HG02840 (cell line): ENCODE measurements around the gene ARFGEF2.

Experiments
- ATAC-seq: cut with Tn5 transposase; IDR thresholded peaks from one replicate; pipeline ENCODE4 v1.9.1; 2021; ENCODE audit warnings: mild to moderate bottlenecking, moderate library complexity, moderate number of reproducible peaks; ENCODE audit not compliant: unreplicated experiment, low FRiP score

Gene ARFGEF2

DNA sequence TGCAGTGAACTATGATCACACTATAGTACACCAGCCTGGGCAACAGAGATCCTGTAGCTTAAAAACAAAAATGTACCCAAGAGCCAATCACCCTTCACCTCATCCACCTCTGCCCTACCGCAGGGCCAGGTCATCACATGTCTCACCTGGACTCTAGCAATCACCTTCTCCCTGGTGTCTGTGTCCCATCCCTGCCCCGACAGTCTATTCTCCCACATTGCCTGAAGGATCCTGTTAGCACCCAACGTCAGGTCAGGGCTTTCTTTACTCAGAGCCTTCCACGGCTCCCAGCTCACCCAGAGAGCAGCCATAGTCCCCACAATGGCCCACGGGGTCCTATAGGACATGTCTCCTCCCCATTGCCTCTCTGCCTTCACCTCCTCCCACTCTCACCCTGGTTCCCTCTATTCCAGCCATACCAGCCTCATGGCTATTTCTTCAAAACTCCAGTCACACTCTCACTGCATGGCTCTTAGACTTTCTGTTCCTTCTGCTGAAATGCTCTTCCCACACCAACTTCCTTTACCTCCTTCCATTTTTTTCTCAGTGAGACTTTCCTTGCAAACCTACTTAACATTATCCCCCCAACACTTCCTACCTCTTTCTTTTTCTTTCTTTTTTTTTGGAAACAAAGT lies 22.5 kb upstream of the ARFGEF2 start:
- no peak for ATAC-seq

DNA sequence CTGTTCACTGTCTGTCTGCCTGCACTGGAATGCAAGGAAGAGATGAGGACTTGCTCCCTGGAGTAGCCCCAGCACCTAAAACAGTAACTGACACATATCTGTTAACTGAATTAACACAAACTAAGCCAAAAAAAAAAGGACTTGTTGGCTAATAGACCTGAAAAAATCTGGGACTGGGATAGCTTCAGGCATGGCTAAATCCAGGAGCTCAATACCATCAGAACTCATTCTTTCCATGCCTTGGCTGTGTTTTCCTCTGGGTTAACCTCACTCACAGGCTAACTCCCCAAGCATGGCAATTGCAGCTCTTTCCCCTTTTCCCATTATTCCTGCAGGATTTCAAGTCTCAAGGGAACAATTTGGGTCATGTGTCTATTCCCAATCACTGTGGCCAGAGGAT lies 21.6 kb upstream of the ARFGEF2 start:
- no peak for ATAC-seq

DNA sequence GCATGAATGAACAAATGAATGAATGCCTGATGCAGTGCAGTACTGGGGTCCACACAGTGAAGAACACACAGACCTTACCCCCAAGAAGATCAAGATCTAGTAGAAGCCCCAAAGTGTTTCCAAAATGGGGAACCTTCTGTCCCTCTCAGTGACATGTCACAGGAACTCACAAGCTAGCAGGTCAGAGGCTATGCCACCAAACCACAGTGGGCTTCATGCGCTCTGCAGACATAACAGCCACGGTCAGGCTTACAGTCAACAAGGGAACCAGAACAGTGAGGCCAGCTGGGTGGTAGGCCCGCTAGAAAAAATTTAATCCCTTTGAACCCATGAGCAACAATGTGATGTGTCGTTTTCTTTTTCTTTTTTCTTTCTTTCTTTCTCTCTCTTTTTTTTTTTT lies 20.2 kb upstream of the ARFGEF2 start:
- ATAC-seq: no peak

DNA sequence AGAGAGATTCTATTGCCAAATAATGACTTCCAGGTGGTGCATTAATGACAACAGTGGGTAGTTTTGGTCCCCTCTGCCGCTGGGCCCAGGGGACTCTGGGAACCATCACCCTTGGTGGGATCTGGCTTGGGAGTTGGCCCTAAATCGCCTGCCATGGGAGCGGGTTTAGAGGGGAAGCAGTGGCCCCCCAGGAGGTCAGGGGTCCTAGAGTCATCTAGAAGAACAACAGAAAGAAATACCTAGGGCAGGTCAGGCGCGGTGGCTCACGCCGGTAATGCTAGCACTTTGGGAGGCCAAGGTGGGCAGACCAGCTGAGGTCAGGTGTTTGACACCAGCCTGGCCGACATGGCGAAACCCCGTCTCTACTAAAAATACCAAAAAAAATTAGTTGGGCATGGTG lies 17.8 kb upstream of the ARFGEF2 start:
- no peak for ATAC-seq

DNA sequence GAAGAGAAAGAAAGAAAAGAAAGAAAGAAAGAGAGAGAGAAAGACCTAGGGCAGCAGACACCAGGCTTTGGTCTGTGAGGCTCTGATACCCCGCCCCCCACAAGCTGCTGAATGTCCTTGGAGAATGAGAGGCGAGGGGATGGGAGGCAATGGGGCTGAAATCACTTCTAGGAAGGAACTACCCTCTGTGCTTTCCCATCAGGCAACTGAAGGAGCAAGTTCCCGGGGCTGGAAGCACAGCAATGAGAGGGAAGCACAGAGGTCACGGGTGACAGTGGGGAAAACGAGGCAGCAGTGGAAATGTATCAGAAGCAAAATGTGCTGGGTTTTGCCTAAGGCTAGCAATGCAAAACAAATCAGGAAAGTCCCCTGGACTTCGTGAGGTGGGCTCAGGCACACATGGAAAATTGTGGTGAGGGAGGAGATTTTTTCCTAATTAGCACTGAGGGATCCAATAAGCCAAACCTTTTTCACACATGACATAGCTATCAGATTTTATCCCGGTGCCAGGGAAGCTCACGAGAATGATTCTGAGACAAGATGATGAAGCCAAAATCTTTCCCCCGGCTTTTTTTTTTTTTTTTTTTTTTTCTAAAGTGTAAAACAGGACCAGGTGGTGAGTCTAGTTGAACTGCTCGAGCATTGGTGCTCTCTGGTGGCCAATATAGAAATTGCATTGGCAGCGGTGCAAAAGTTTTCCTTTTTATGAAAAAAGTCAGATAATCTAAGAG lies 16.8 kb upstream of the ARFGEF2 start:
- ATAC-seq: no peak

DNA sequence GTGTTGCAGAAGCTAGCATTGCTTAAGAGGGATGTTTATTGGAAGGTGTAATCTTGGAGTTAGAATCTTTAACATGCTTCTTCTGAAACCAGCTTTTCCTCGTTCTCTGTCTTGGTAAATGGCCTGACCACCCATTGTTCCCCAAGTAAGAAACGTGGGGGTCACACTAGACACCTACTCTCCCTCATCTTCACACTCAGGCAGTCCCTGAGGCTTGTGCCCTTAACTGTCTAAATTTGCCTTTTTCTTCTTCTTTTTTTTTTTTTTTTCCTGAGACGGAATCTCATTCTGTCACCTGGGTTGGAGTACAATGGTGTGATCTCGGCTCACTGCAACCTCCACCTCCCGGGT lies 16.2 kb upstream of the ARFGEF2 start:
- no peak for ATAC-seq

DNA sequence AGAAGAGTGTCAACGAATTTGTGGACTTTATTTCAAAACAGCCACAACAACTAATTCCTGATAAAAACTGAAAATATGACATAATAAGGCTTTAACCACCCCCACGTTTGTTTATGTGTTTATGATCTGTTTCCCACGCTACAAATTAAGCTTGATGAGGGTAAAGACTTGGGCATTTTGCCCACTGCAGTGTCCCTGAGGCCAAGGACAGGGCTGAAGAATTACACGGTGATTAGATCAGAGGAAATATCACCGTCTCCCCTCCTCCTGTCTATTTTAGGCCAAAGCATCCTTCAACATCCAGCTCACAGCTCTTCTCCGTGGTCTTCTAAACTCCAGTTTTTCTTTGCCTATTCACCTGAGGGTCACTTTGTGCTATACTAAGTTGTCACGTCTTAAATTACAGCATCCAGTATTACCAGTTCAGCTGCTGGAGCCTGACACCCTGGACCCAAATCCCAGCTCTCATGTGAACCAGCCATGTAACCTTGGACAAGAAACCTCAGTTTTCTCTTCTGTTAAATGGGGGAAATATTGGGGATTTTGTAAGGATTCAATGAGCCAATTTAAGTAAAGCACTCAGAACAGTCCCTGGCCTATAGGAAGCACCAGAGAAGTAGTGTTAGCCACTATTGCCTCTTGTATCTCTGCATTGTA lies 15.2 kb upstream of the ARFGEF2 start:
- ATAC-seq: no peak

DNA sequence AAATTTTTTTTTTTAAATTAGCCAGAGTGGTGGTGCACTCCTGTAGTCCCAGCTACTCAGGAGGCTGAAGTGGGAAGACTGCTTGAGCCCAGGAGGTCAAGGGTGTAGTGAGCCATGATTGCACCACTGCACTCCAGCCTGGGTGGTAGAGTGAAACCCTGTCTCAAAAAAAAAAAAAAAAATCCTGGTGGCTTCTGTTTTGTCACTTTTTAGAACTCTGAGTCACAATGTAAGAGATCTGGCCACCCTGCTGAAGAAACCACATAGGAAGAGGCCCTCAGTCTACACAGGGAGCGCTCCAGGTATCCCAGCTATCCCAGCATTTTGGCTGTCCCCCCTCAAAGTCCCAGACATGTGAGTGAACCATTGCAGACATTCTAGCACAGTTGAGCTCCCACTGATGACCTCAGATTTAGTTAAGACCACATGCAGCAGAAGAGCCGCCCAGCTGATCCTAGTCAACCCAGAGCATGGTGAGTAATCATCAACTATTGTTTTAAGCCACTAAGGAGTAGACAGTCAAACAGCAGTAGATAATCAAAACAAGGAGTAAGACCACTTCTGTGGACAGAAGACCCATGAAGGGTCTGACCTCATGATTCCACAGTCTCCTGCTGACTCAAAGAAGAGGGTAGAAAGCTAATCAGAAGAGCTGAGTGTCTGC lies 12.7 kb upstream of the ARFGEF2 start:
- no peak for ATAC-seq

DNA sequence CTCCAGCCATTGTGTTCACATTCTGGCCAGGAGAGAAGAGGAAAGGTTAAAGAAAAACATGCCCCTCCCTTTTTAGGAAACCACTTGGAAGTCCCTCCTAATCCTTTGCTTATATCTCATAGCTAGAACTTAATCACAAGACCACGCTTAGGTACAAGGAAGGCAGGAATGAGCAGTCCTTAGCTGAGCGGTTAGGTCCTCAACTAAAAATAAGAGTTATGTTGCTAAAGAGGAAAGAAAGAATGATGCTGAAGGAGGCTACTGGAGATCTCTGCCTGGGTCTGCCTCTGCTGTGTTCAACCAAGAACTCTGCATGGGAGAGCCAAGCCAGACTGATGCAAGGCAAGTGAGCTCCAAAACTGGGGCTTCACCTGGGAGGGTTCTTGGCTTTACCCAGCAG lies 11.6 kb upstream of the ARFGEF2 start:
- ATAC-seq: no peak

DNA sequence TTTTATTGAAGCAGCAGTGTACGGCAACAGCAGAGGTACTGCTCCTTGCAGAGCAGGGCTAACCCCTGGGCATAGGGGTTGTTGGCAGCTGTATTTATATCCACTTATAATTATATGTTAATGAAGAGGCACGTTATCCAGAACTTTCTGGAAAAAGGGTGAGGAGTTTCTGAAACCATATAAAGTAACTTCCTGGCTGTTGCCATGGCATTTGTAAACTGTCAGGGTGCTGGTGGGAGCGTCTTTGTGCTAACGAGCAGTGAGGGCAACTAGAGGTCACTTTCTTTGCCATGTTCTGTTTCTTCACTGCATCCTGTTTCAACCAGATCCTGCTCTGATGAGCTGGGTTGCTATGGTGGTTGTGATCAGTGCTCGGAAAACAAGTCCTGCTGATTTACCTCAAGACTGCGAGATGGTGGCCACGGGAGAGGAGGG lies 11.1 kb upstream of the ARFGEF2 start:
- no peak for ATAC-seq

DNA sequence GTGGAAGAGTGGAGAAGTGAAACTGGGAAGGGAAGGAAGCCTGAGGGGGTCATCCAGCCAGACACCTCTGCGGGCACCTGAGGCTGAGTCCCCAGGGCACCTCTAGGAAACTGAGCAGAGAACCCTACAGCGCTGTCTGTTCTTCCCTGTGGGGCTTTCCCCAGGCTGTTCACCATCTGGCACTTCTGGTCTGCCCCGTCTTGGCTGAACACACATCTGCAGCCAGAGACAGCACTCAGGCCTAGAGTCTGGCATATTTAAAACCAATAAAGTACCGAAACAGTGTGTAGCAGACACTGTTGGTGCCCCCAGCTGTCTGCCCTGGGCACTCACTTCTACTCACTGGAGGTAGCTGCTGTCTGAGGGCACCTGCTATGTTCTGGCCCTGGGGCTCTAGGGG lies 9.4 kb upstream of the ARFGEF2 start:
- peak; percentile 75 for ATAC-seq

DNA sequence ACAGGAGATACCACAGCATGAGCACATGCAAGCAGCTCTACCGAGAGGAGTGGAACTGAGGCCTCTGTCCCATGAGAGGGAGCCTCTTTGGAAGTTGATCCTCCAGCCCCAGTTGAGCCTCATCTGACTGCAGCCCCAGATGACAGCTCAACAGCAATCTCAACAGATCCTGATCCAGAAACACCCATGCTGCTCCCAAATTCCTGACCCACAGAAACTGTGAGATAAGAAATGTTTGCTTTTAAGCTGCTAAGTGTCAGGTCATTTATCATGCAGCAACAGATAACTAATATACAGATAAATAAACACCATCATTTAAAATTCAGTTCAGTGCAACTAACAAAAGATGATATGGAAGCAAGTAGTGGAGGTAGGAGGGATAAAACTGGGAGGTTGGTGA lies 4.8 kb upstream of the ARFGEF2 start:
- ATAC-seq: no peak

DNA sequence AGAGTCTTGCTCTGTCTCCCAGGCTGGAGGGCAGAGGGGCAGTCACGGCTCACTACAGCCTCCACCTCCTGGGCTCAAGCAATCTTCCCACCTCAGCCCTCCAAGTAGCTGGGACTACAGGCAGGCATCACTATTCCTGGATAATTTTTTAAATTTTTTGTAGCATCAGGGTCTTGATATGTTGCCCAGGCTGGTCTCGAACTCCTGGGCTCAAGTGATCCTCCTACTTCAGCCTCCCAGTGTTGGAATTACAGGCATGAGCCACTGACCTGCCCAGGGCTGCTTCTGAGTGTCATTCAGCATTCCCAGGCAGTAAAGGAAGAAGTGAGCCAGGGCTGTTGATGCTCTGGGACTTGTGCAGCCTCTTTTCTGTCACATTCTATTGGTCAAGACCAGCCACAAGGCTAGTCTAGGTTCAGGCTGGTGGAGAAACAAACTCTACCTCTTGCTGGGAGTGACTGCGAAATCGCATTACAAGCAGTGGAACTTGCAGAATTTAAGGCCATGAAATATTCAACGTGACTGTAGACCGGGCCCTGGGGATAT lies 2.1 kb upstream of the ARFGEF2 start:
- ATAC-seq: no peak

DNA sequence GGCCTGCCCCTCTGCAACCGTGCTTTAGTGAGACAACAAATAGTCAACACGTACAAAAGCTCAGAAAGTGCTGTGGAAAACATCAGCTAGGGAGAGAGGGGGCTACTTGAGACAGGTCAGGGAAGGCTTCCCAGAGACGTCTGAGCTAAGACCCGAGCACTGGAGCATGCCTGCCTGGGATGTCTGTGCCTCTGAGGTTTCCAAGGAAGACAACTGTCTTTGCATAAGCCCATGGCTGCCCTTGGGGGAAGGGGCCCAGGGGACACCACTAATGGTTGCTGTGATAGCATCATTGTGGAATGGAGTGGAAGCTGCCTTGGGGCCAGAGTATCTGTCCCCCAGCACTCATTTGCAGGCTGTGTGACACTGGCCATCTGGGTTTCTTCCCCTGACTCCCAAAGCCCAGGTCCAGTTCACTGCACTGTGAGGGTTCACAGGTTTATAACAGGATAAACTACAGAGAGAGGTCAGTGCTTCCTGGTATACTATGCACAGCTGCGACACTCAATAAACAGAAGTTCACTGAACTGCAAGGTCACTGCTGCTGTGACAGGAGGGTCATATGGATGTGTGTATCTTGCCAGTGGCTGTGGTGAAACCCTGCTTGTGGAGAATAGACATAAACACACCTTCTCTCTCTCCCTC lies 1.5 kb upstream of the ARFGEF2 start:
- ATAC-seq: no peak

DNA sequence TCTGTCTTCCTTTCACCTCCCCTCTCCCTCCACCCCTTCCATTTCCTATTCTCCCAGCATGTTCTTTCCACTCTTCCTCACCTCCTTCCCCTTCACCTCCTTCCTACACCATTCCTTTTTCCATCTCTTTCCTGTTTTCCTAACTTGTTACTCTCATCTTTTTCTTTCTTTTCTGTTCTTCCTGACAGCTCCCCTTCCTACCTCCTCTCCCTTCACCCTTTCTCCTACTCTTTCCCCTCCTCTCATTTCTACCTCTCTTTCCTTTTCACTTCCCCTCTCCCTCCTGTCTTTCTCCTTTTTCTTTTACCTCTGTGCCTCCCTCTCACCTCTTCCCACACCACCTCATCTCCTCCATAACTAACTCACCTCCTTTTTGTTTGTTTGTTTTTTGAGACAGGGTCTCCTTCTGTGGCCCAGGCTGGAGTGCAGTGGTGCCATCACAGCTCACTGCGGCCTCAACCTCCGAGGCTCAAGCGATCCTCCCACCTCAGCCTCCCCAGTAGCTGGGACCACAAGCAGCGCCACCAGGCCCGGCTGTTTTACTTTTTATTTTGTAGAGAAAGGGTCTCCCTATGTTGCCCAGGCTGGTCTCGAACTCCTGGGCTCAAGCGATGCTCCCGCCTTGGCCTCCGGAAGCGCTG lies 864 bp upstream of the ARFGEF2 start:
- no peak for ATAC-seq

DNA sequence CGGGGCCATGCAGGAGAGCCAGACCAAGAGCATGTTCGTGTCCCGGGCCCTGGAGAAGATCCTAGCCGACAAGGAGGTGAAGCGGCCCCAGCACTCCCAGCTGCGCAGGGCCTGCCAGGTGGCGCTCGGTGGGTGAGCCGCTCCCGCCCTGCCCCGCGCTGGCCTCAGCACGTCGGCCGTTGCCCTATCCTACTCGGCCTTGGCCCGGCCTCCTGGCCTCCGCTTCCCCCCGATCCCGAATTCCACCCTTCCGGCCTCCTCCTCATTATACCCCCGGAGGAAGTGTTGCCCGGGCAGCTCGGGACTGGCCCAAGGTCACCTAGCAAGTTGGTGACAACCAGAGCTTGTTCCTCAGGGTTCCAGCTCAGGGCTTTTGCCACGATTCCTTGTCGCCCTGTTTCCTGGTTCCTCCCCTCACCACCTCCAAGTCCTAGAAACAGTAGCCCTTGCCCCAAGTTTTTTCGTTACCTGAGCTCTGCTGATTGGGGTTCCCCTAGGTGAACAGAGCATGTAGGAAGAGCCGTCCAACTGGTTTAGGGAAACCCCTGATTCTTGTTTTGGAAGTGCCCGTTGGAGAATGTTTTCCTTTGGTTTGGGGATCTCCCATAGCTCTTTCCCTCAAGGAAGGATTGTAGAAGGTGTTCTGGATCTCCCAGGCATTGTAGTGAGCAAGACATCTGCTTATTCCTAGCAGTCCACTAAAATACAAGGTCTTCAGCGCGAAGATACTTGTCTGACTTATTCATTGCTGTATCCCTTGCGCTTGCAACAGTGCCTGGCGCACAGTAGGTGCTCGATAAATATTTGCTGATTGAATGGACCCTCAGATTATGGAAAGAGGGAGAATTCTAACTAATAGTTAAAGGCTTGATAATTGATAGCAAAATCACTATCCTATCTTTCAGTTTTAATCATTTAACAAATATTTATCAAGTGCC lies 641 bp downstream of the ARFGEF2 start:
- peak; percentile 39 for ATAC-seq

DNA sequence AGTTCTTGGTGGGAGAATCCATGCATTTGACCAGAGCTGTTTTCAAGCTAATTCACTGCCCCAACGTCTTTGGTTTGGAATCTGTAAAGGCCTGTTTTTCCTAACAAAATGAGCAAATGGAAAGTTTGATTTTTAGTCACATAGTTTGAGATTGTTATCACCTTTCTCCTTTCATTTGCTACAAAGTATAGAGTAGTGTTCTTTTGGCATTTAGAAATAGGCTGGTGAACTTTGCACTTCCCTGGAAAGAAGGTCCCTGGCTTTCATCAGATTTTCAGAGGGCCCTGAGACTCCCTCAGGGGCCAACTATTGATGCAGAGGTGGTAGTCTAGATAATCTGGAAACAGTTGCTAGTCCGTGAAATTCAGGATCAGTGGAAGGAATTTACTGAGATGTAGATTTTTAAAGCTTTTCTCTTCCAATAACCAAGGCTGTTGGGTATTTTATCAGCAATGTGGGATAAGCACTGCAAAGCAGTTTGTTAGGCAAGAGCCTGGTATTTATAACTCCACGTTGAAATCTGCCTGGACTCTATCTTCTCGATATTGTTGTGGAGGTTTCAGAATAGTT lies 1.7 kb downstream of the ARFGEF2 start:
- ATAC-seq: no peak

DNA sequence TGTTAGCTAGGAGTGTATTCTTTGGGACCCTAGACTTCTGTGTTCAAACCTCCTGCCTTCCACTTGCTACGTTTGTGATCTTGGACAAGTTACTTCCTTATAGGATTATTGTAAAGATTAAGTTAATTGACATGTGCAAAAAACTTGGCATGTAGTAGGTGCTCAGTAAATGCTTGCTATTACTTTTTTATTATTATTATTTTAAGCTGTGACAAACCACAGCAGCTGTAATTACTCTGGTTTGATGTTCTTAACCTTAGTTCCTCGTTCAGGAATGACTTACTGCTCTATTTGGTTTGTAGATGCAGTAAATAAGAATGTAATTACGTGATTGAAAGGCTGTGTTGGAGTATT lies 3.2 kb downstream of the ARFGEF2 start:
- no peak for ATAC-seq

DNA sequence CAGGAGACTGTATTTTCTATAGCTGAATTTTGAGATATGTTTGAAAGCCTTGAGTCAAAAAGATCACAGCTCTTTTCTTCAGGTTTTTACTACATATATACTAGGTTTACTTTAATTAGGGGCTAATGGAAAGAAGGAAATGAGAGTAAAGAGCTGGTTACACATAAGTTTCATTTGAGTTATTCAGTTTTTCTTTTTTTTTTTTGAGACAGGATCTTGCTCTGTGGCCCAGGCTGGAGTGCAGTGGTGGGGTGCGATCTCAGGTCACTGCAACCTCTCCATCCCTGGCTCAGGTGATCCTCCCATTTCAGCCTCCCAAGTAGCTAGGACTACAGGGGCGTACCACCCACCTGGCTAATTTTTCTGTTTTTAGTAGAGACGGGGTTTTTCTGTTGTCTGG lies 4.8 kb downstream of the ARFGEF2 start:
- no peak for ATAC-seq
